C4-2B (cell line): ENCODE data around the gene WDR90.

ENCODE experiments used
- ZFX ChIP-seq: fragments of 450-650 bp; IDR thresholded peaks from 2 replicates; pipeline ENCODE4 v1.6.1; 2017
- TF ChIP-seq, protein P1 (sequence below): fragments of 450-650 bp; conservative IDR thresholded peaks from 2 replicates; pipeline ENCODE4 v1.5.1; 2017; ENCODE audit warnings: mild to moderate bottlenecking

DNA sequence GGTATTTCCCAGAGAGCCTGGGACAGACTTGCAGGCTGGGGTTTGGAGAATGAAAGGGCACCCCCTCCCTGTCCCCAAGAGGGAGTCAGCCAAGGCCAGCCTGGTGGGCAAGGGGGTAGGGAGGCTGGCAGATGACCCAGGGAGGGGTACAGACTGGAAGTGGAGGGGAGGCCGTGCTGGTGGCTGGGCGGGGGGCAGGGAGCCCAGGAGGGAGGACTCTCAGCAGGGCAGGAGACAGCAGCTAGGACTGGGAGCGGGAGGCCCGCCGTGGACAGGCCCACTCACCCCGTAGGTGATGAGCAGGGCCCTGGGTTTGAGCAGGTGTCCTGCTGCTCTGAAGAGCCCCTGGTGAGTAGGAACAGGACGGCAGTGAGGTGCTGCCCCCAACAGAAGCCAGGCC, 14.2 kb upstream of the WDR90 start:
- TF ChIP-seq, protein P1, sequence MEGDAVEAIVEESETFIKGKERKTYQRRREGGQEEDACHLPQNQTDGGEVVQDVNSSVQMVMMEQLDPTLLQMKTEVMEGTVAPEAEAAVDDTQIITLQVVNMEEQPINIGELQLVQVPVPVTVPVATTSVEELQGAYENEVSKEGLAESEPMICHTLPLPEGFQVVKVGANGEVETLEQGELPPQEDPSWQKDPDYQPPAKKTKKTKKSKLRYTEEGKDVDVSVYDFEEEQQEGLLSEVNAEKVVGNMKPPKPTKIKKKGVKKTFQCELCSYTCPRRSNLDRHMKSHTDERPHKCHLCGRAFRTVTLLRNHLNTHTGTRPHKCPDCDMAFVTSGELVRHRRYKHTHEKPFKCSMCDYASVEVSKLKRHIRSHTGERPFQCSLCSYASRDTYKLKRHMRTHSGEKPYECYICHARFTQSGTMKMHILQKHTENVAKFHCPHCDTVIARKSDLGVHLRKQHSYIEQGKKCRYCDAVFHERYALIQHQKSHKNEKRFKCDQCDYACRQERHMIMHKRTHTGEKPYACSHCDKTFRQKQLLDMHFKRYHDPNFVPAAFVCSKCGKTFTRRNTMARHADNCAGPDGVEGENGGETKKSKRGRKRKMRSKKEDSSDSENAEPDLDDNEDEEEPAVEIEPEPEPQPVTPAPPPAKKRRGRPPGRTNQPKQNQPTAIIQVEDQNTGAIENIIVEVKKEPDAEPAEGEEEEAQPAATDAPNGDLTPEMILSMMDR: no peak
- no peak for TF ChIP-seq ZFX
